ENCODE results near the gene AFG3L2.
"Not testable (repeated sequence)": the region's sequence is repeated elsewhere in the genome, so short reads cannot be mapped to it uniquely, and the experiment has no call there.

Gene AFG3L2

DNA sequence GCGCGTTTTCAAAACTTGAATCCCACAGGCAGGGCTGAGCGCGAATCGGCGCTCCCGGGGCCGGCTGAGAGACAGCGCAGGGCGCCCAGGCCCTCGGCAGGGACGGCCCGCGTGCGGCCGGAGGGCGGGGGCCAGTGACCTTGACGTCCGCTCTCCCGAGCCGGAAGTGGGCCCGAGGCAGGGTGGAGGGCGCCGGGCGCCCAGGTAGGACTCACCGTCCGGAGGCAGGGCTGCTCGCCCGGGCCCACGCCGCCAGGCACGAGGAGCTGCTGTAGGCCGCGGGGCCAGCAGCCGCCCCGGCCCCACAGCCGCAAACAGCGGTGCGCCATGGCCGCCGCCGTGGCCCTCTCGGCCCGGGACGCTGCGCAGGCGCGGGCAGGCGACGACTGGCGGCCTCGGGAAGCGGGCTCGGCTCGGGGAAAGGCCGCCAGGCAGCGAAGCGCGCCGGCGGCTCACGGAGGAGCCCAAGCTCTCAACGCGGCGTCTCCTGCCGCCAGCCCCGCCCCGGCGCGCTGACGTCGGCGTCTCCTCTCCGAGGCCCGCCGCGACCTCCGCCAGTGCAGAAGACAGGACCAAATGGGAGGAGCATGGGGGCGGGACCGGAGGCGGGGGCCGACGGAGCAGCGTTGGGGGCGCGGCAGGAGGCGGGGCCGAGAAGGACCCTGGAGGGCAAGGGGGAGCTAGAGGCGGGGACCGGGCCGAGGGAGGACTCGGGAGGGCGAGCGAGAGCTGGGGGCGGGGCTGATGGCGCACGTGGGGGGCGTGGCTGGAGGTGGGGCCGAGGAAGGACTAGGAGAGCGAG lies at the start of gene AFG3L2:
AFG3L2 (minus strand) TSS at position 474 of the 802 bp plus-strand sequence; CDS start at position 329, 145 bp downstream.
- H3K27ac ChIP-seq = peak within 1 kb of the TSS; percentile 96
- peak; percentile 87 for DNase-seq (ENCODE audit: low read depth, low spot score)

GRCh38 chr18:12424252-12424651 lies 47.2 kb upstream of the AFG3L2 start:
- no peak overlapping the region for H3K27ac ChIP-seq
- no peak for DNase-seq (ENCODE audit: low read depth, low spot score)

DNA sequence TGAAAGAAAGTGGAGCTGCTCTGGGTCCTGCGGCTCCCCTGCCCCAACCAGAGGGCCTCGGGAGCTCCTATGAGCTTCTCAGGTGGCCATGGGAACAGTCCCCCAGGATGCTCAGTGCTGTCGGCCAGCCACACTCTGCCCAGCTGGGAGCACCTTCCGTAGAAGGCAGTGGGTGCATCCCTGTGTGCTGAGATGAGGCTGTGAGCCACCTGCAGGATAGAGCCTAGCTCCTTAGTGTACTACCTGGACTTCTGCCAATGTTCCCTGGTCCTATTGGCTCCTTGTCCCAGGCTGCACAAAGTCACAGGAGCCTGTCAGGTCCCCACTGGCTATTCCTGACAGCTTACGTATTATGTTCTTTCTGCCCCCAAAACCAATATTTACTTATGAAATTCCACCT lies 46.8 kb upstream of the AFG3L2 start:
- no peak overlapping the region for H3K27ac ChIP-seq
- DNase-seq (ENCODE audit: low read depth, low spot score) = no peak

- no peak for DNase-seq (ENCODE audit: low read depth, low spot score)
- no peak overlapping the region for H3K27ac ChIP-seq
Observed at GRCh38 chr18:12423393-12423792, 46.4 kb upstream of the AFG3L2 start.

DNA sequence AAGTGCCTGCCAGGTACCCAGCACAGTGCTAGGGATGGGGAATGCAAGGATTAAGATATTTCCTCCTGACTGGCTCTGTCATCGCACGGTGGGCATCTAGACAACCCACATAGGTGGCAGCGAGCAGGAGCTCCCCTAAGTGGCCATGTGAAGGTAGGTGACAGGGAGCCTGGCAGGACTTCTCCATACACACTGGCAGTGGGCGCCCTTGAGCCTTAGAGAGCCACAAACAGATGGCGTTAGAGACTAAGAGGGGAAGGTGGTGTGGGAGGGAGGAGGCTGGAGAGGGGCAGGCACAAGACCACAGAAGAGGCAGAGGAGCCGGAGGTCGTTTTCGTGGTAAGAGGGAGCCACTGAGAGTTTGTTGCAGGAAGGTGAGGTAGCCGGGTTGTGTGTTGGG lies 45.9 kb upstream of the AFG3L2 start:
- DNase-seq (ENCODE audit: low read depth, low spot score) = no peak
- H3K27ac ChIP-seq = no peak overlapping the region

- H3K27ac ChIP-seq = no peak overlapping the region
- no peak for DNase-seq (ENCODE audit: low read depth, low spot score)
Observed at GRCh38 chr18:12421732-12422131, 44.7 kb upstream of the AFG3L2 start.

DNA sequence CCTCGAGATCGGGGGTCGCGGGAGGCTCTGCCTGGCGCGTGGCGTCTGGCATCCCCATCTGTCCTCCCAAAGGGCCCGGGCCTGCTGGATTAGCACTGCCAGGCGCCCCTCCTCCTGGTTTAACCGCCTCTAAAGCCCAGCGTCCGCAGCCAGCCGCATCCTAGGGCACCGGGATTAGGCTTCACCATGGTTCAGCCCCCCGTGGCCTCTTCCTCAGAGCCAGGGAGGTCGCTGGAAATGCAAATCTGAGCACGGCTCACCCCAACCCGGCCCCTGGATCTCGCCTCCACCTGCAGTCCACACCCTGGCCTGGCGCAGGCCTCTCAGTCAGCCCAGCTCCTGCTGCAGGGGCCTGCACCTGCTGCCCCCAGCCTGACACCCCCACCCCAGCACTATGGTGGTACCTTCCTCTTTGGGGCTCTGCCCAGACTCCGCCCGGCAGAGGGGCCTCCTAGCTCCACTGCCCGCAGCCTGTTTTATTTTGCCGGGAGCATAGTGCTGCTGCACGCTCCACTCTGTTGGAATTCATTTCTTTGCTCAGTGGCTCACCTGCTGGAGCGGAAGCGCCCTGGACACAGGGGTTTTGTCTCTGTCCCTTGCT lies 43.9 kb upstream of the AFG3L2 start:
- no peak overlapping the region for H3K27ac ChIP-seq
- no peak for DNase-seq (ENCODE audit: low read depth, low spot score)

- H3K27ac ChIP-seq = no peak overlapping the region
- no peak for DNase-seq (ENCODE audit: low read depth, low spot score)
Observed at GRCh38 chr18:12417687-12418086, 40.7 kb upstream of the AFG3L2 start.

GRCh38 chr18:12416098-12416729 lies 39.2 kb upstream of the AFG3L2 start:
- no peak overlapping the region for H3K27ac ChIP-seq
- DNase-seq (ENCODE audit: low read depth, low spot score) = no peak

DNA sequence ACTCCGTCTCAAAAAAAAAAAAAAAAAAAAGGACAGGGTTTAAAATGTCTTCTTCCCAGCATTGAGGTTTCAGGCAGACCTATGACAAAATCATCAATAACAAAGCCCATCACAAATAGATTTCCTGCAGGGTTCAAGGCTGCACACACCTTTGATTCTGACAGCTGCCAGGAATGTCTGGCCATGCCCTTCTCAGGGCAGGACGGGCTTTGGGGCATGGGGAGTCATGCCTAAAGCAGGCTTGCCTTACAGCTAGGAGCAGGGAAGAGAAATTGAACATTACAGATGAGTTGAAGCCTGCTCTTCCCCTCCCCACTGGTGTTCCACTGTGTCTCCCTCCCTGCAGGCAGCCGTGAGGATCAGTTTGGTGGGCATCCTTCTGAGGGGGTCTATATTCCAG lies 34.4 kb upstream of the AFG3L2 start:
- no peak for DNase-seq (ENCODE audit: low read depth, low spot score)
- no peak overlapping the region for H3K27ac ChIP-seq

GRCh38 chr18:12410747-12411146 lies 33.7 kb upstream of the AFG3L2 start:
- H3K27ac ChIP-seq; DNase-seq (ENCODE audit: low read depth, low spot score): not testable (repeated sequence)

- H3K27ac ChIP-seq = no peak overlapping the region
- no peak for DNase-seq (ENCODE audit: low read depth, low spot score)
Observed at GRCh38 chr18:12410081-12410481, 33.1 kb upstream of the AFG3L2 start.

- no peak overlapping the region for H3K27ac ChIP-seq
- DNase-seq (ENCODE audit: low read depth, low spot score) = no peak
Observed at GRCh38 chr18:12409469-12409868, 32.4 kb upstream of the AFG3L2 start.

GRCh38 chr18:12408247-12408869 lies 31.3 kb upstream of the AFG3L2 start:
- no peak for DNase-seq (ENCODE audit: low read depth, low spot score)
- peak overlapping the region; percentile 34 for H3K27ac ChIP-seq

DNA sequence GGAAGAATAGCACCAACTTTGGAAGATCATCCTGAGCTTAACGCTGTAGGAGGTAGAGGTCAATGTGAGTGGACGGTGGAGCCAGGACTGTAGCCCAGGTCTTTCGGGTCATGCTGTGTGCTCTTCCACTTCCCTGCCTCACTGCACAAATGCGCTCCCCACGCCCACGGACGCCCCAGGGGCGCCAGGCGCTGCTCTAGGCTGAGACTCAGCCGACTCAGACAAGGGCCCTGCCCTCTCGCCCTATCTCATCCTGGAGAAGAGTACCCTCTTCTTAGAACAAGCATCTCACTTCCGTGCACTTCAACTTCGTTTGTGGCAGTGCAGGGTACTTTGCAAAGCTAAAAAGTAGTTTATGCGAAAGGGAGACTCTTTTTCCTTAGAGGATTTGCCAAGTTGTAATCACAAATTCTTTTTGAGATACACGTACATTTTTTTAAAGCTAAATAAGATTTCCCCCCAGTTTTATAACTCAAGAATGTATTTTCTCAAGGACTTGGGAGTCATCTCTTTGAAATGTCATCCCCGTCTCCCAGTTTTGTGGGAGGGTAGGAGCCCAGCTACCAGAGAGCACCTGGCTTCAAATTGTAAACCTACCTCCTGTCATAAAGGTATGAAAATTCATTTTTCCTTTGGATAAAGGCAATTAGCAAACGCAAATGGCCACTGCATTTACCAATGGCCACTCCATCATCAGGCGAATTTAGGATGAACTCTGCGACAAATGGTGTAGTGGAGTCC lies 29.5 kb upstream of the AFG3L2 start:
- no peak overlapping the region for H3K27ac ChIP-seq
- no peak for DNase-seq (ENCODE audit: low read depth, low spot score)

DNA sequence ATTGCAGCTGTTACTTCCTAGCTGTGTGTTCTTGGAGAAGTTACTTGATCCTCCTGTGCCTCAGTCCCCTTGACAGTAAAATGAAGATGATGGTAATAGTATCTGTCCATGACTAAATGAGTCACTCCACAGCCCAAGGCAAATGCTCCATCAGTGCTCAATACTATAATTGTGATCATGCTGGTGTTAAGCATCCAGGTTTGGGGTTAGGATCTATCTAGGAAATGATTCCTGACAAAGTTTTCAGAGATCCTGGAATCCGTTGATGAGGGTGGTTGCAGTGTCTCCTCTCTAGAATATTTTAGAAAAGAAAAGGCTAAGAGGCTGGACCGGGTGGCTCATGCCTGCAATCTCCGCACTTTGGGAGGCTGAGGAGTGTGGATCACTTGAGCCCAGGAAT lies 28.0 kb upstream of the AFG3L2 start:
- DNase-seq (ENCODE audit: low read depth, low spot score) = no peak
- H3K27ac ChIP-seq = no peak overlapping the region

DNA sequence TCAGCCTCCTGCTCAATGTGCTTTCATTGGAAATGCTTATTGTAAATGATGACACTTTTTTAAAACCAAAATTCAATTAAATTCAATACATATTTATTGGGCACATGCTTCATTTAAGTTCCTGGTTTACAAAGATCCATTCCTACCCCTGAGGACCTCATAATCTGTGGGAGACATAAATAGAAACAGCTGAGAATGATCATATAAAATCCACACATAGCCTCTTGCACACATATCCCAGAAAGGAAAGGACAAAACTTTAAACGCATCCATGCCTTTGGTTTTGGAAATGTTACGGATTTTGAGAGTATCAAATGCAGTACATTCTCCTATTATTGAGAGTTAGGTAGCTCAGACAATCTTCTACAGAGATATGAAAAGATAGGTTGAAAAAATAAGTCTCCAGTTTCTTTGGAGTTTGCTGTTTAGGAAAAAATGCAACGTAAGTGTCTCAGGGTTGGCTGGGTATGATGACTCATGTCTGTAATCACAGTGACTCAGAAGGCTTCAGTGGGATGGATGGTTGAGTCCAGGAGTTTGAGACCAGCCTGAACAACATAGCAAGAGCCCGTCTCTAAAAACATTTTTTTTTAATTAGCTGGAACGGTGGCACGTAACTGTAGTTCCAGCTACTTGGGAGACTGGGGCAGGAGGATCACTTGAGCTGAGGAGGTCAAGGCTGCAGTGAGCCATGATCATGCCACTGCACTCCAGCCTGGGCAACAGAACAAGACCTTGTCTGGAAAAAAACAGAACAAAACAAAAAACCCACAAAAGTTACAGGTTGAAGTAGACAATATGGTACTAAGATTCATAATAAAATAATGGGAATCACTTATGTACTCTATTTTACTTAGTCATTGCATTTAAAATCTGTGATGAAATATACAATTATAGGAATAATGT lies 26.8 kb upstream of the AFG3L2 start:
- peak overlapping the region; percentile 14 for H3K27ac ChIP-seq
- DNase-seq (ENCODE audit: low read depth, low spot score) = peak; percentile 33

- DNase-seq (ENCODE audit: low read depth, low spot score) = no peak
- peak overlapping the region; percentile 14 for H3K27ac ChIP-seq
Observed at GRCh38 chr18:12401881-12402280, 24.9 kb upstream of the AFG3L2 start.

- H3K27ac ChIP-seq = no peak overlapping the region
- no peak for DNase-seq (ENCODE audit: low read depth, low spot score)
Observed at GRCh38 chr18:12399231-12399630, 22.2 kb upstream of the AFG3L2 start.
